ENCODE data around the gene MMP10. TPM values are rescaled to one million over a fixed set of nuclear protein-coding genes. Genes with fewer than 3 reads are reported as not detected.

MMP10 gene
- total RNA-seq, 1 experiment from 2014 or later = not detected

DNA sequence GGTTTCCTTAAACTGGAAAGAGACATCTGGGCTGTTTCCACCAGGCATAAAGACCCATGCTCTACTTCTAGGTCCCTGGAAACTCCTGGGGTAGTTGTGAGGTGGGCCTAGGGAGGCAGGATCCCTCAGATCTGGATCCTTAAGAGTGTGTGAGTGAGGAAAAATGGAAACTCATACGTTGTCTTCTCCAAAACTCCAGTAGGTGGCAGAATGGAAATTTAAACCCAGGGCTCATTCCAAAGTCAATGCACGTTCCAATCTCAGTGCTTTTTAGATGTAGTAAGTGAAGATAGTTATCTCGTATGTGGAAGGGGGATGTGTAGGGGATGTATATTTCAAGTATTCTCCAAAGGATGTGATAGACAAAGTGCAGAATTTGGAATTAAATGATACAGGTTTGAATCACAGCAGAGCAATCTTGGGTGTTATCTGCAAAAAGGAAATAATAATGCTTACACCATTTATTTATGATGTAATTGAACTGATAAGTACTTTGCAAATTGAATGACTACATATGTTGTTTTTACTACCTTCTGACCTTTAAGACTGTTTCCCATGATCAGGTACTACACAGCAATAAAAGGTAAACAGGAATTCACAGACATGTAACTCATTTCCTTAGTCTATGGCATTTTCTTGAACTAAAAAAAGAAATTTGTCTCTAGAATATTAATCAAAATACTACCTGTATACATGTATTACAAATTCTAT, 30.7 kb upstream of the MMP10 start:
- no TSS peak for BruUV-seq (replicated peaks)
- H3K4me2 ChIP-seq = no peak overlapping the region
- no peaks in the 10 kb centered on the region for H4K20me1 ChIP-seq (ENCODE audit: insufficient read depth)
- no peak overlapping the region for H3K4me3 ChIP-seq
- no peak overlapping the region for H3K27ac ChIP-seq
- H3K36me3 ChIP-seq (ENCODE audit: low read depth) = no peaks in the 10 kb centered on the region
- H3K9me3 ChIP-seq (ENCODE audit: insufficient read depth, low read depth) = no peaks in the 10 kb centered on the region; the same call in 1 of the 2 replicates
- no peaks in the 10 kb centered on the region for H3K79me2 ChIP-seq (ENCODE audit: low read depth)
- H3K27me3 ChIP-seq (ENCODE audit: insufficient read depth, low read depth) = no peaks in the 10 kb centered on the region
- TF ChIP-seq, protein P1, sequence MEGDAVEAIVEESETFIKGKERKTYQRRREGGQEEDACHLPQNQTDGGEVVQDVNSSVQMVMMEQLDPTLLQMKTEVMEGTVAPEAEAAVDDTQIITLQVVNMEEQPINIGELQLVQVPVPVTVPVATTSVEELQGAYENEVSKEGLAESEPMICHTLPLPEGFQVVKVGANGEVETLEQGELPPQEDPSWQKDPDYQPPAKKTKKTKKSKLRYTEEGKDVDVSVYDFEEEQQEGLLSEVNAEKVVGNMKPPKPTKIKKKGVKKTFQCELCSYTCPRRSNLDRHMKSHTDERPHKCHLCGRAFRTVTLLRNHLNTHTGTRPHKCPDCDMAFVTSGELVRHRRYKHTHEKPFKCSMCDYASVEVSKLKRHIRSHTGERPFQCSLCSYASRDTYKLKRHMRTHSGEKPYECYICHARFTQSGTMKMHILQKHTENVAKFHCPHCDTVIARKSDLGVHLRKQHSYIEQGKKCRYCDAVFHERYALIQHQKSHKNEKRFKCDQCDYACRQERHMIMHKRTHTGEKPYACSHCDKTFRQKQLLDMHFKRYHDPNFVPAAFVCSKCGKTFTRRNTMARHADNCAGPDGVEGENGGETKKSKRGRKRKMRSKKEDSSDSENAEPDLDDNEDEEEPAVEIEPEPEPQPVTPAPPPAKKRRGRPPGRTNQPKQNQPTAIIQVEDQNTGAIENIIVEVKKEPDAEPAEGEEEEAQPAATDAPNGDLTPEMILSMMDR (conservative IDR thresholded peaks at IDR 0.05) = peak; percentile 77
- TF ChIP-seq EZH2 (IDR thresholded peaks at IDR 0.05; ENCODE audit: low read depth) = no peak
- no peak overlapping the region for H2AFZ ChIP-seq
- intact Hi-C loops (cut with micrococcal nuclease; ENCODE audit: unreplicated experiment) = loop anchor here (1.0 to 5.0 kb wide), 3 partner anchors 79 to 244 kb away; no protein-coding TSS in a partner anchor
- ChIA-PET CTCF (no interaction called here), POLR2A (ENCODE audit: unreplicated experiment) (no interaction called here)
- no peak for DNase-seq
- no peaks in the 10 kb centered on the region for H3K4me1 ChIP-seq (replicated peaks; ENCODE audit: insufficient read depth)
- no peaks in the 10 kb centered on the region for H3F3A ChIP-seq (ENCODE audit: insufficient read depth, low read depth)
- H3K9me2 ChIP-seq (ENCODE audit: insufficient read depth) = no peaks in the 10 kb centered on the region

- ChIA-PET POLR2A (ENCODE audit: unreplicated experiment) (no interaction called here), CTCF (interaction anchor here (1.0 kb wide), 1 partner anchor 9 kb away, joined by 3 read pairs; no protein-coding TSS in a partner anchor)
- intact Hi-C loops (cut with micrococcal nuclease; ENCODE audit: unreplicated experiment) = loop anchor here (5.0 to 10.0 kb wide), 2 partner anchors 78 to 105 kb away; no protein-coding TSS in a partner anchor
These were observed 29.5 kb upstream of the MMP10 start for GRCh38 chr11:102809971-102810370.

DNA sequence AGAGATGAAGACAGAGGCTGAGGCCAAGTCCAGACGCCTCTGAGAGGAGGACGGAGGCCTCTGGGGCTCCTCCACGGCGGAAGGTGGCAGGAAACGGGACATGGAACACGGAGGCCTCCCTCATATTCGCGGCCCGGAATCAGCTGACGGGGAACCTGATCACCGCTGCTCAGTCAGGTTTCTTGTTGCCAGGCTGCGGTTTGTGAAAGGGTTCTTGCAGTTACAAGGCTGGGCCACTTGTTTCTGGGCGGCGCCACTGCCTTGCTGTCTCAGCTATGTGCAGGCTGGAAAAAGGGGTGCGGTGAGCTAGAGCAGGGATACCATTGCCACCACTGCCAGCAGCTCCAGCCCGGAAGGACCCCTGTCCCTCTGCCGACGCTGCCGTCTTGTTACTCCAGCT, 27.5 kb upstream of the MMP10 start:
- TF ChIP-seq EZH2 (IDR thresholded peaks at IDR 0.05; ENCODE audit: low read depth) = no peak
- TF ChIP-seq, protein P1 (conservative IDR thresholded peaks at IDR 0.05) = peak; percentile 57; the same call in 1 of the 2 replicates
- DNase-seq = peak; percentile 43 to 52
- Histone ChIP-seq H3K79me2 (ENCODE audit: low read depth) (no peaks in the 10 kb centered on the region), H3K4me3 (no peak overlapping the region), H3K4me2 (no peak overlapping the region), H3K27ac (no peak overlapping the region), H4K20me1 (ENCODE audit: insufficient read depth) (no peaks in the 10 kb centered on the region), H3K36me3 (ENCODE audit: low read depth) (no peaks in the 10 kb centered on the region), H2AFZ (no peak overlapping the region), H3F3A (ENCODE audit: insufficient read depth, low read depth) (no peaks in the 10 kb centered on the region), H3K4me1 (replicated peaks; ENCODE audit: insufficient read depth) (no peaks in the 10 kb centered on the region), H3K9me2 (ENCODE audit: insufficient read depth) (no peaks in the 10 kb centered on the region), H3K9me3 (ENCODE audit: insufficient read depth, low read depth) (no peaks in the 10 kb centered on the region), H3K27me3 (ENCODE audit: insufficient read depth, low read depth) (no peaks in the 10 kb centered on the region)
- CTCF ChIA-PET = no interaction called here
- no TSS peak for BruUV-seq (replicated peaks)
- POLR2A ChIA-PET (ENCODE audit: unreplicated experiment) = no interaction called here
- intact Hi-C loops (cut with micrococcal nuclease; ENCODE audit: unreplicated experiment) = loop anchor here (10.0 kb wide), 1 partner anchor 107 kb away; no protein-coding TSS in a partner anchor

More at GRCh38 chr11:102809971-102810370, 29.5 kb upstream of the MMP10 start:
- H3K27ac ChIP-seq = no peak overlapping the region
- H2AFZ ChIP-seq = no peak overlapping the region
- no peaks in the 10 kb centered on the region for H3K27me3 ChIP-seq (ENCODE audit: insufficient read depth, low read depth)
- H3K4me1 ChIP-seq (replicated peaks; ENCODE audit: insufficient read depth) = no peaks in the 10 kb centered on the region
- TF ChIP-seq, protein P1 (conservative IDR thresholded peaks at IDR 0.05) = no peak
- TF ChIP-seq EZH2 (IDR thresholded peaks at IDR 0.05; ENCODE audit: low read depth) = no peak
- no peak overlapping the region for H3K4me2 ChIP-seq
- H3K4me3 ChIP-seq = no peak overlapping the region
- no peak for DNase-seq
- H3K9me2 ChIP-seq (ENCODE audit: insufficient read depth) = no peaks in the 10 kb centered on the region
- H3F3A ChIP-seq (ENCODE audit: insufficient read depth, low read depth) = no peaks in the 10 kb centered on the region
- H3K36me3 ChIP-seq (ENCODE audit: low read depth) = no peaks in the 10 kb centered on the region
- H4K20me1 ChIP-seq (ENCODE audit: insufficient read depth) = no peaks in the 10 kb centered on the region
- no peaks in the 10 kb centered on the region for H3K9me3 ChIP-seq (ENCODE audit: insufficient read depth, low read depth)
- no peaks in the 10 kb centered on the region for H3K79me2 ChIP-seq (ENCODE audit: low read depth)
- no TSS peak for BruUV-seq (replicated peaks)

All from PC-9 (cell line).